HG03439 (cell line): ENCODE data around the gene UNC13B.

Source experiments
- ATAC-seq: cut with Tn5 transposase; IDR thresholded peaks from one replicate; pipeline ENCODE4 v1.9.1; 2021; ENCODE audit warnings: mild to moderate bottlenecking, moderate library complexity; ENCODE audit not compliant: unreplicated experiment

UNC13B gene

DNA sequence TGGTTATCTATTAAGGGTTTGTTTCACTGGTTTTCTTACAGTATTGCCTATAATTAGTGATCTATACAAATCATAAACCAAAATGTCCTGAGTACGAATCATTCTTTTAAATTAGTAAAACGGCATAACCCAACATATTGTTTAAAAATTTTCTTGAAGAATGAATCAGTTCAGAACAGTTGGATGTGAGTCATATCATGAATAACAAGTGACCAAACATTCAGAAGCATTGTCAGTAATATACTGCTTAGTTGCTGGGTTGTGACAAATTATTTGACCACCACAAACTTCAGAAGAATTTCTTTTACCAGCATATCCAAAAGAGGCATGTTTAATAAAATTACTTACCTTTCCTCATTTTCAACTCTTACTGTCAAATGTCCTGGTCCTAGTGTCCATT is 111.2 kb downstream of the UNC13B start:
- ATAC-seq = no peak

- no peak for ATAC-seq
Measured at GRCh38 chr9:35273591-35273990, 111.8 kb downstream of the UNC13B start.

- no peak for ATAC-seq
Measured at GRCh38 chr9:35274993-35275392, 113.2 kb downstream of the UNC13B start.

- no peak for ATAC-seq
Measured at GRCh38 chr9:35277171-35277520, 115.3 kb downstream of the UNC13B start.

GRCh38 chr9:35277628-35278359 is 116.0 kb downstream of the UNC13B start:
- ATAC-seq = no peak

DNA sequence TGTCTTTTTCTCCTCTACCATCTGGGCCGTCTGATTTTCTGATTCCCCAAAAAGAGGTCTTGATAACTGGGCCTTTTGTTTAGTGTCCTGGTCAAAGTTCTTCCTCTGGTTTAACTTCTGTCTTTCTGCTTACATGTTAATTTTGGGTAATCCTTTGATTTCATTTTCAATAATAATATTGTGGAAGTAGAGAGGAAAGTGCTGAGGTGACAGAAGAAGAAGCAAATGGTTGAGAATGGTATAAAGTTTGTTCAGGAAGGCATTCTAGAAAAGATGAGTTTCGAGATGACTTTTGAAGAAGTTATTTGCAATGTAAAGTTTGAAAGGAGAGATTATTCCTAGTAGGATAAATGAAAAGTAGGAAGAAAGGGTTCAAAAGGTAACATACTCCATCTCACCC is 118.1 kb downstream of the UNC13B start:
- no peak for ATAC-seq

DNA sequence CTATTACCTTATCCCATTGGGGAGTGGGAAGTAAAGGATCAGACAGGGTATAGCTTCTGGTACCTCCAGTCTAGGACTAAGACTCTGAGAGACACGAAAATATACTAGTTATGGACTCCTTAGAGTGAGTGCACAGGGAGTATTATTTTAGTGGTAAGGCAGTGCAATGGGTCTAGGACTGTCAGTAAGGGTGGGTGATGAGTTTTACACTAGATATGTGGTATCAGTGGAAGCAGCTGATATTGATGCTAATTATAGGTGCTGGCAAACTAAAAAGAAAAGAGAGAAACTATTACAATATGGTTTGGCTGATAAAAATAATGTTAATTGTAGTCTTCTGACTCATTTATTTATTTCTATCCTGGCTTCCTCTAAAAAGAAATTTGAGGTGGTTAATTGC is 118.6 kb downstream of the UNC13B start:
- no peak for ATAC-seq

GRCh38 chr9:35285731-35286130 is 123.9 kb downstream of the UNC13B start:
- ATAC-seq = no peak

DNA sequence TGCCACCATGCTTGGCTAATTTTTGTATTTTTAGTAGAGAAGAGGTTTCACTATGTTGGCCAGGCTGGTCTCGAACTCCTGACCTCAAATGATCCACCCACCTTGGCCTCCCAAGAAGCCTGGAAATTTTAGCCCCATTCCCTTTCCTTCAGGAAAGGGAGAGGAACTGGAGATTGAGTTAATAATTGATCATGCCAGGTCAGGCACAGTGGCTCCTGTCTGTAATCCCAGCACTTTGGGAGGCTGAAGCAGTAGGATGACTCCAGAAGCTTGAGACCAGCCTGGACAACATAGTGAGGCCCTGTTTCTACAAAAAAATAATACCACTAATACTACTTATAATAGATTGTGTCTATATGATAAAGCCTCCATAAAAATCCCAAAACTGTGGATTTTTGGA is 124.6 kb downstream of the UNC13B start:
- ATAC-seq = no peak

DNA sequence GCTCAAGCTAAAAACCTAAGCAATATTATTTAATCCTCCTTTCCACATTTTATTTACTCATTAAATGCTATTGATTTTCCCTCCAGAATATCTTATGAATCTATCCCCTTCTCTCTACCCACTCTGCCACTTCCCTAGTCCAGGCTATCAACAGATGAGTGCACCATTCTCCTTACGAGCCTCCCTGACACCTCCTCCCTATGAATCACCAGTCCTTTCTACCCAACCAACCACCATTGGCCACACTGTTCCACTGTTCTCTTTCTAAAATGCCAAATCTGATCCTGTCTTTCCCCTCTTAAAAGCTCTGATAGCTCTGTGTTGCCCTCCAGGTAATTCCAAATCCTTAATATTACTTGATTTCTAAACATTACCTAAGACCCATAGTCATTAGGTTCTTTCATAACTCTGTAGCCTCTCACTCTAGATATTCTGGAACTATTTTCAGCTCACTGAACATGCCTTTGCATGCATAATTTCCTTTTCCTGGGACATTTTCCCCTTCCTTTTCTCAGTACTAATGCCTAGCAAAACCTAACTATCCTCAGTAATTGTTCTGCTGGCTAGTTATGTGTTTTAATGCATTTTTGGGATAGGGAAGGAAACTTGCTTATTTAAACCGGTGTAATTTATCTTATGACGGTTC is 126.3 kb downstream of the UNC13B start:
- ATAC-seq = no peak

- no peak for ATAC-seq
Measured at GRCh38 chr9:35288778-35289177, 127.0 kb downstream of the UNC13B start.

DNA sequence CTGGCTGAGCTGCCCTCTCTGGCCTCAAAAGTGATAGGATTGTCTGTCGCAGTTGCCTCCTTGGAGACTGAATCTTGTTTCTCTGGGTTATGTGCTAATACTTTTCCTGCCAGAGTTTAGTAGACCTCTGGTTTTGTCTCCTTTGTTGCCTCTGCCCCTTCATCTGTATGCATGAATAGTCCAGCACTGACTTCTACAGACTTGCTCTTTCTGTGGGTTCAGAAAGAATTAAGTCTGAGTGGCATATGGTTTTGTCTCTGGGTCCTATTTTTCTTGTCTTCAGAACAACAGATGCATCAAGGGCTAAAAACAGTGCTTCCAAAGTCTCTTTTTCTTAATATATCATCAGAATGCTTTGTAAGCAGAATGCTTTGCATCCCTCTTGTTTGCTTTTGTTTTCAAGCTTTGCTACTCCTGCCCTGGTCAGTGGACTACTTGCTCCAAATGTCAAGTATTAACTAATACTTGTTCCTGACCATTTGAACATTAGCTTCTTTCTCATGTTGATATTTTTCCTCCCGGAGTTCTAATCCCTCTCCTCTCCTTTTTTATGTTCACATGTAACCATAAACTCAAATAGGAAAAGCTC is 131.7 kb downstream of the UNC13B start:
- no peak for ATAC-seq

- ATAC-seq = no peak
Measured at GRCh38 chr9:35294066-35294465, 132.3 kb downstream of the UNC13B start.

- ATAC-seq = no peak
Measured at GRCh38 chr9:35294556-35294955, 132.7 kb downstream of the UNC13B start.

DNA sequence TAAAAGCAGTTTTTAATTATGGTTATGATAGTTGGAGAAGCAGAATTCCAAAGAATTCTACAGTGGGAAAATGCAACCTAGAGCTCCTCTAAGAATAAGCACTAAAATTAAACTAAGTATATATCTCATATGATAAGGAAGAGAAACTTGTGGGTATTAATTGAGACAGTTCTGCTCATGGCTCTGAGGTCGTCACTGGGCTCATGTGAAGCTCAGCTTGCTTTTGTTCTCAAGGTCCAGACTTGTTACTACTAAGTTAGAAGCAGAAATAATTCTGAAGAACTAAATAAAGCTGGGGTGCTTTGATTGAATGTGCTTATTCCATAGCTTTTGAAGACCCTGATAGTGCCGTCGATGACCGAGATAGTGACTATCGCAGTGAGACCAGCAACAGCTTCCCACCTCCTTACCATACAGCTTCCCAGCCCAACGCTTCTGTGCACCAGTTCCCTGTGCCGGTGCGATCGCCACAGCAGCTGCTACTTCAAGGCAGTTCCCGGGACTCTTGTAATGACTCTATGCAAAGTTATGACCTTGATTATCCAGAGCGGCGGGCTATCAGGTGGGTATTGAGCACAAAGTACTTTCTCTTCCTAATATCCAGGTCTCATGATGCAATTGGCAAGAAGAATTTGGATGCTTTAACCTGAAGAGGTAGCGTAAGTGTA is 133.7 kb downstream of the UNC13B start:
- ATAC-seq = no peak

DNA sequence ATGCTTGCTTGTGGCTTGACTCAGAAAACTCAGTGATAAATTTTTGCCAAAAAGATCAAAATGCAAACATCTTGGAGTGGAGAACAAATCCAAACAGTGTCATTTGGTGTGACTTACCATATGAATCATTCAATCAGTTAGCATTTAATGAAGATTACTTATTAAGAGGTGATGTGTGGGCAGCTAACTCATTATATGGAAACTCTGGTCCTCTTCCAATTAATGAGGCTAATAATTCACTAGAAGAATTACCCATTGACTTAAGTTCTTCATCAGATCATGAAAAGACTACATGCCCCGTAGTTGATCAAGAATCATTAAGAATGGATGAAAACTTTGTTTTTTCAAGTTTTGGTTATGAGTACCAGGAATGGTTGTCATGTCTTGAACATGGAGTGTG is 141.8 kb downstream of the UNC13B start:
- no peak for ATAC-seq

- no peak for ATAC-seq
Measured at GRCh38 chr9:35306283-35306682, 144.5 kb downstream of the UNC13B start.

GRCh38 chr9:35308316-35308715 is 146.5 kb downstream of the UNC13B start:
- ATAC-seq = no peak

DNA sequence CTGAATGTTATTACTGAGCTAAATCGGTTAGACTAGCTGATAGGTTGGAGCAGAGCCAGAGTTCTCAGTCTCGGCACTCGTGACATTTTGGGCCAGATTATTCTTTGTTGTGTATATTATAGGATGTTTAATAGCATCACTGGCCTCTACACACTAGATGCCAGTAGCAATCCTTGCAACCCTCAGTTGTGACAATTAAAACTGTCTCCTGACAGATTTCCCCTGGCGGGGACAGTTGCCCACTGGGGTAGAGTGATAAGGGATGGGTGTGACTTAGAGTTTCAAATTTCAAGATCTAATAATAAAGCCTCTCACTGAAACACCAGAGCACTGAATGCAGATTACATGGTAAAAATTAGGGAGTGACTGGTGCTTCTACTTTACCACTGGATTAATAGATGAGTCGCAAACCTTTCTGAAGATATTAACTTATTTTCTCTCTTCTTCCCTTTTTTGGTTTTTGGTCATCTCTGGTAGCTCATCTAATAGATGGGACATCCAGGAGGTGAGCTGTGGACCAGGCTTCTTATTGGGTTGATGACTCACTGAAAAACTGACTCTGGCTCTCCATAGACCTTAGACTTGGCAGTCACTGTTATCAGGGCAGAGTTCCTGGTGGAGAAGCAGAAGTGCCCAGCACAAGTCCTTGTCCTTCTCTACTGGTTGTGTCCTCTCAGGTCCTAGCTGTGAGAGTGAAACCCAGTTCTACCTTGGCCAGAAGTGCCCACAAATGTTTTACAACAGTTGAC is 150.3 kb downstream of the UNC13B start:
- no peak for ATAC-seq

GRCh38 chr9:35313460-35313859 is 151.7 kb downstream of the UNC13B start:
- ATAC-seq = no peak

- ATAC-seq = no peak
Measured at GRCh38 chr9:35313916-35314315, 152.1 kb downstream of the UNC13B start.
